Adrenal gland (tissue), 12 donors: ENCODE measurements around the gene UNC79. TPM values are rescaled to one million over a fixed set of nuclear protein-coding genes. Genes with fewer than 3 reads are reported as not detected.
A peak's percentile ranks its signal among the peaks of the same experiment; 100 is the strongest.
"Not testable (repeated sequence)": the region's sequence is repeated elsewhere in the genome, so short reads cannot be mapped to it uniquely, and the experiment has no call there.

Source experiments
- DNase-seq, 7 donors: peaks; one replicate each; pipeline ENCODE4 v3.0.0-alpha.2; 2019 to 2020
- H3K27ac ChIP-seq, 5 donors: fragments of 200-600 bp; sonication (generic) in 4 of 5; 1 replicate in 3 of 5; 2 replicates in 2 of 5; pipeline versions ENCODE4 v1.5.1 to v1.8.0; 2016 to 2020; ENCODE audit warnings: mild to moderate bottlenecking in 1 of 5
- H3K27me3 ChIP-seq: fragments of 200-600 bp; 2 replicates; pipeline ENCODE4 v1.8.0; 2021
- H3K36me3 ChIP-seq, 2 donors: fragments of 200-600 bp; replicated peaks in 1 of 2; 1 replicate in 1 of 2; 2 replicates in 1 of 2; pipeline versions ENCODE4 v1.5.1 to v1.8.0; 2018 to 2022
- H3K4me1 ChIP-seq, 2 donors: fragments of 200-600 bp; replicated peaks in 1 of 2; 1 replicate in 1 of 2; 2 replicates in 1 of 2; pipeline versions ENCODE4 v1.5.1 to v1.8.0; 2018 to 2021
- H3K4me3 ChIP-seq, 4 donors: fragments of 200-600 bp; sonication (generic) in 3 of 4; one replicate each; pipeline ENCODE4 v1.5.1; 2016 to 2018
- H3K9me3 ChIP-seq, 3 donors: fragments of 200-600 bp; sonication (generic) in 1 of 3; replicated peaks in 1 of 3; 1 replicate in 2 of 3; 2 replicates in 1 of 3; pipeline versions ENCODE4 v1.5.1 to v1.8.0; 2016 to 2021
- CTCF ChIP-seq, 6 experiments: fragments of 450-650 bp in 4 of 6; fragments of 200-600 bp in 2 of 6; sonication (generic) in 1 of 6; IDR thresholded peaks; 1 replicate in 5 of 6; 2 replicates in 1 of 6; pipeline versions ENCODE4 v1.5.1 to v1.8.0; 2016 to 2021; ENCODE audit warnings: antibody characterized with exemption in 6 of 6, mild to moderate bottlenecking in 2 of 6, moderate library complexity in 1 of 6
- POLR2A ChIP-seq, 2 donors: fragments of 450-650 bp; IDR thresholded peaks; one replicate each; pipeline ENCODE4 v1.6.1; 2017; ENCODE audit warnings: antibody characterized with exemption in 2 of 2, mild to moderate bottlenecking in 2 of 2, moderate library complexity in 1 of 2
- WGBS, 4 donors: extraction: QIAGEN DNeasy Blood & Tissue Kit in 2 of 4; methylation state at CpG; one replicate each; pipeline versions ENCODE4 v1.1.5 to v1.1.7; 2013 to 2017; 5-methylcytosine and 5-hydroxymethylcytosine counted together
- intact Hi-C, 2 donors: fragments of 100-400 bp; cut with DNase I; formaldehyde crosslinking; loops; one replicate each; pipeline versions ENCODE4 v1.14.1 to v1.15.0; 2022 to 2023
- polyA plus RNA-seq, 3 donors: library from polyadenylated mRNA; stranded (reverse); fragments of 200-250 nt in 2 of 3; fragments of 350-450 nt in 1 of 3; fragmentation: Illumina TruSeq in 1 of 3; extraction: RNeasy Lipid Tissue Mini Kit (QIAGEN cat#74804) in 1 of 3; gene quantifications; one replicate each; pipeline ENCODE4 v1.2.3, GENCODE V29; 2013 to 2014
- total RNA-seq, 9 donors: library from RNA; depleted of rRNA in 4 of 9; stranded (reverse); fragments of >200 nt in 4 of 9; fragments of 120-200 nt in 1 of 9; fragmentation: NEBNext Ultra II Directional in 1 of 9; extraction: Animal tissue kit (Norgen Biotek cat#: 25700) in 1 of 9; gene quantifications; one replicate each; pipeline versions ENCODE4 v1.1.0 to v1.2.4, GENCODE V29; 2013 to 2023
- donor health status: healthy with polysubstance abuse.
- donor health status: Bipolar disorder and iron deficiency.
- donor health status: DM: yes; HTN: yes; CAD: no.
- donor health status: DM: no; HTN: no; CAD: no.
- donor health status: DM: no; HTN: no; CAD: no.
- donor health status: DM: yes; HTN: yes; CAD: no.

UNC79 gene
- total and polyA plus RNA-seq, 12 donors, result 0.09 to 4.3 (median 1.1) TPM

- intact Hi-C loops, result no loop called here
- H3K27me3 ChIP-seq, result no peaks in the 10 kb centered on the region
- no peaks in the 10 kb centered on the region for H3K4me1 ChIP-seq
- H3K27ac ChIP-seq, result no peak overlapping the region
- TF ChIP-seq POLR2A (IDR thresholded peaks at IDR 0.05) (no peak), CTCF (IDR thresholded peaks at IDR 0.05) (no peak)
- H3K36me3 ChIP-seq, result no peaks in the 10 kb centered on the region
- WGBS, 4 donors, result 77 to 90% (median 81%) methylated on average over 3 of the region's 3 CpGs
- H3K4me3 ChIP-seq, result no peak overlapping the region
- no peaks in the 10 kb centered on the region for H3K9me3 ChIP-seq
- no peak for DNase-seq
Observed at GRCh38 chr14:93410893-93411292, 19.8 kb upstream of the UNC79 start.

GRCh38 chr14:93425136-93425535, 5.6 kb upstream of the UNC79 start:
- H3K4me3 ChIP-seq, H3K27ac ChIP-seq, H3K27me3 ChIP-seq, intact Hi-C loops, H3K9me3 ChIP-seq, DNase-seq, H3K36me3 ChIP-seq, H3K4me1 ChIP-seq: not testable (repeated sequence)
- WGBS, 4 donors, result 80 to 92% (median 84%) methylated on average over 1 of the region's 1 CpG

- intact Hi-C loops, result no loop called here
Observed at GRCh38 chr14:93426750-93427149, 4.0 kb upstream of the UNC79 start.

GRCh38 chr14:93431036-93431670, 414 bp downstream of the UNC79 start:
- H3K4me1 ChIP-seq, result no peaks in the 10 kb centered on the region
- peak; percentile 22 to 83 (median 26) for DNase-seq
- 1 to 8% (median 2%) methylated on average over 16 to 27 of the region's 27 CpGs for WGBS, 4 donors
- H3K9me3 ChIP-seq, result peaks cover 0 to 9% (median 0%) of the 10 kb centered on the region in 3 donors
- TF ChIP-seq CTCF (IDR thresholded peaks at IDR 0.05), result no peak
- intact Hi-C loops, result no loop called here
- peak overlapping the region in 1 of 4 donors; percentile 38 for H3K4me3 ChIP-seq
- peak overlapping the region in 1 of 5 donors; percentile 2 for H3K27ac ChIP-seq
- no peaks in the 10 kb centered on the region for H3K27me3 ChIP-seq
- no peaks in the 10 kb centered on the region for H3K36me3 ChIP-seq

More at GRCh38 chr14:93426750-93427149, 4.0 kb upstream of the UNC79 start:
- H3K27ac ChIP-seq, result no peak overlapping the region
- H3K4me3 ChIP-seq, result no peak overlapping the region
- H3K4me1 ChIP-seq, result no peaks in the 10 kb centered on the region
- DNase-seq, result no peak
- no peaks in the 10 kb centered on the region for H3K27me3 ChIP-seq
- no peaks in the 10 kb centered on the region for H3K36me3 ChIP-seq
- peaks cover 0 to 9% (median 0%) of the 10 kb centered on the region in 3 donors for H3K9me3 ChIP-seq
- TF ChIP-seq POLR2A (IDR thresholded peaks at IDR 0.05) (no peak), CTCF (IDR thresholded peaks at IDR 0.05) (no peak)

GRCh38 chr14:93454224-93454623, 23.5 kb downstream of the UNC79 start:
- intact Hi-C loops, result no loop called here
- DNase-seq, result no peak
- no peak overlapping the region for H3K4me3 ChIP-seq
- H3K27ac ChIP-seq, result no peak overlapping the region
- TF ChIP-seq CTCF (IDR thresholded peaks at IDR 0.05) (no peak), POLR2A (IDR thresholded peaks at IDR 0.05) (no peak)
- no peaks in the 10 kb centered on the region for H3K36me3 ChIP-seq
- 84 to 91% (median 87%) methylated on average over 1 of the region's 1 CpG for WGBS, 4 donors
- no peaks in the 10 kb centered on the region for H3K27me3 ChIP-seq
- H3K4me1 ChIP-seq, result no peaks in the 10 kb centered on the region
- no peaks in the 10 kb centered on the region for H3K9me3 ChIP-seq
